Gastrocnemius medialis (tissue), 4 donors: ENCODE measurements around the gene LRRC8D. TPM values are rescaled to one million over a fixed set of nuclear protein-coding genes. Genes with fewer than 3 reads are reported as not detected.

ENCODE experiments used
- ATAC-seq, 2 donors: fragments of 150-250 bp; one replicate each; pipeline ENCODE4 v1.9.1; 2016
- DNase-seq, 2 donors: peaks; one replicate each; pipeline ENCODE4 v3.0.0-alpha.2; 2019
- H3K27ac ChIP-seq, 4 donors: fragments of 200-600 bp; sonication (generic); 1 replicate in 1 of 4; 2 replicates in 3 of 4; pipeline ENCODE4 v1.5.1; 2016 to 2018; ENCODE audit warnings: mild to moderate bottlenecking in 2 of 4, moderate library complexity in 1 of 4
- H3K27me3 ChIP-seq, 3 donors: fragments of 200-600 bp; sonication (generic) in 2 of 3; 1 replicate in 1 of 3; 2 replicates in 2 of 3; pipeline versions ENCODE4 v1.5.1 to v1.6.0; 2016 to 2019; ENCODE audit warnings: mild to moderate bottlenecking in 1 of 3, moderate library complexity in 1 of 3
- H3K36me3 ChIP-seq, 2 donors: fragments of 200-600 bp; sonication (generic) in 1 of 2; one replicate each; pipeline ENCODE4 v1.5.1; 2017 to 2018
- H3K4me1 ChIP-seq, 2 donors: fragments of 200-600 bp; sonication (generic) in 1 of 2; one replicate each; pipeline ENCODE4 v1.5.1; 2016 to 2017; ENCODE audit warnings: mild to moderate bottlenecking in 2 of 2
- H3K4me3 ChIP-seq, 4 donors: fragments of 200-600 bp; sonication (generic) in 3 of 4; 1 replicate in 1 of 4; 2 replicates in 3 of 4; pipeline ENCODE4 v1.5.1; 2016 to 2019; ENCODE audit warnings: mild to moderate bottlenecking in 2 of 4
- H3K9me3 ChIP-seq, 3 donors: fragments of 200-600 bp; sonication (generic) in 2 of 3; 1 replicate in 1 of 3; 2 replicates in 2 of 3; pipeline ENCODE4 v1.5.1; 2016 to 2019
- POLR2A ChIP-seq, 2 donors: fragments of 450-650 bp; IDR thresholded peaks; one replicate each; pipeline ENCODE4 v1.6.1; 2017; ENCODE audit warnings: antibody characterized with exemption in 2 of 2, mild to moderate bottlenecking in 2 of 2, moderate library complexity in 2 of 2
- in situ Hi-C, 4 donors: fragments of 200-750 bp; cut with MboI; loops; one replicate each; pipeline versions ENCODE4 v1.15.0 to v1.8.0; 2017; ENCODE audit warnings: low sequenced_read_pairs in 4 of 4
- intact Hi-C: fragments of 100-400 bp; cut with DNase I; formaldehyde crosslinking; loops from one replicate; pipeline ENCODE4 v1.15.1; 2023; ENCODE audit warnings: low total_unique reads
- total RNA-seq, 4 donors: library from RNA; depleted of rRNA; stranded (reverse); fragments of >200 nt; gene quantifications; one replicate each; pipeline versions ENCODE4 v1.1.0 to v1.2.3, GENCODE V29; 2016
- TF ChIP-seq, protein P1 (sequence below), 5 experiments: fragments of 450-650 bp in 3 of 5; fragments of 200-600 bp in 2 of 5; sonication (generic) in 2 of 5; IDR thresholded peaks in 4 of 5; conservative IDR thresholded peaks in 1 of 5; 1 replicate in 4 of 5; 2 replicates in 1 of 5; pipeline ENCODE4 v1.5.1; 2016 to 2019; ENCODE audit warnings: antibody characterized with exemption in 5 of 5, mild to moderate bottlenecking in 3 of 5, moderate library complexity in 3 of 5

LRRC8D gene
- total RNA-seq, 4 donors from 2014 or later, result 3.0 to 15.0 (median 9.2) TPM

DNA sequence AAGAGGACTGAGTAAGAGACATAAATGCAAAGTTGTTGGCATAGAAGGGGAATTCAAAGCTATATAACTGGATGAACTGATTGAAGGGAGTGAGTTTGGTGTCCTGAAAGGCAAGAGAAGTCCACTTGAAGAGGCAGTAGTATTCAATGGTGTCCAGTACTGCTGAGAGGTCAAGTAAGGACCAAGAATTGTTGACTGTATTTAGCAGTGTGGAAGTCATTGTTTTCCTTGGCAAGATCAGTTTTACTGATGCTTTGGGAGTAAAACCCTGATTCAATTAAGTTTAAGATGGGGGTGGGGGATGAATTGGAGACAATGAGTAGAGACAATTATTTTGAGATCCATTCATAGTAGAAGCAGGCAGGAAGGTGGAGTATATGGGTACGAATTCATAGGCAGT is 5.8 kb upstream of the LRRC8D start:
- intact Hi-C loops, result no loop called here
- in situ Hi-C loops, result no loop called here

DNA sequence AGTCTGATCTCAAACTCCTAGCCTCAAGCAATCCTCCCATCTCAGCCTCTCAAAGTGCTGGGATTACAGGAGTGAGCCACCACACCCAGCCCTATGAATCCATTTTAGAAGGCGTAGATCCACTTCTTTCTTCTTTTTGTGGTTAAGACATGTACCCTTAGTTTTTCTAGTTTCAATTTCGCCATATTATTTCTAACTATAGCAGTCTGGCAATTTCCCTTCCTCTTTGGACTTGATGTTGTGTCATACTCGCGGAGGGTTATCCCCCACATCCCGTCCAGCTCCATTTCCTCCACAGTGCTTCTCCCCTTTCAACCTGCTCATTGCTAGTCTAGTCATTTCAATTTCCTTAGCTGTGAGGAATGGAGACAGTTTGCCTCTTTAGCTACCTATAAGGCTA is 5.2 kb upstream of the LRRC8D start:
- H3K4me3 ChIP-seq, result no peak overlapping the region
- H3K9me3 ChIP-seq, result no peaks in the 10 kb centered on the region
- no peaks in the 10 kb centered on the region for H3K36me3 ChIP-seq
- H3K27ac ChIP-seq, result no peak overlapping the region
- no peak for TF ChIP-seq POLR2A (IDR thresholded peaks at IDR 0.05)
- TF ChIP-seq, protein P1, sequence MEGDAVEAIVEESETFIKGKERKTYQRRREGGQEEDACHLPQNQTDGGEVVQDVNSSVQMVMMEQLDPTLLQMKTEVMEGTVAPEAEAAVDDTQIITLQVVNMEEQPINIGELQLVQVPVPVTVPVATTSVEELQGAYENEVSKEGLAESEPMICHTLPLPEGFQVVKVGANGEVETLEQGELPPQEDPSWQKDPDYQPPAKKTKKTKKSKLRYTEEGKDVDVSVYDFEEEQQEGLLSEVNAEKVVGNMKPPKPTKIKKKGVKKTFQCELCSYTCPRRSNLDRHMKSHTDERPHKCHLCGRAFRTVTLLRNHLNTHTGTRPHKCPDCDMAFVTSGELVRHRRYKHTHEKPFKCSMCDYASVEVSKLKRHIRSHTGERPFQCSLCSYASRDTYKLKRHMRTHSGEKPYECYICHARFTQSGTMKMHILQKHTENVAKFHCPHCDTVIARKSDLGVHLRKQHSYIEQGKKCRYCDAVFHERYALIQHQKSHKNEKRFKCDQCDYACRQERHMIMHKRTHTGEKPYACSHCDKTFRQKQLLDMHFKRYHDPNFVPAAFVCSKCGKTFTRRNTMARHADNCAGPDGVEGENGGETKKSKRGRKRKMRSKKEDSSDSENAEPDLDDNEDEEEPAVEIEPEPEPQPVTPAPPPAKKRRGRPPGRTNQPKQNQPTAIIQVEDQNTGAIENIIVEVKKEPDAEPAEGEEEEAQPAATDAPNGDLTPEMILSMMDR (IDR thresholded peaks at IDR 0.05 in 4 of 5, conservative IDR thresholded peaks at IDR 0.05 in 1 of 5), result no peak
- in situ Hi-C loops, result no loop called here
- DNase-seq (peak; percentile 9 to 21), ATAC-seq (no peak)
- peaks cover 0 to 4% of the 10 kb centered on the region in 2 donors for H3K4me1 ChIP-seq
- H3K27me3 ChIP-seq, result no peaks in the 10 kb centered on the region
- intact Hi-C loops, result no loop called here

More for the DNA sequence above, 5.8 kb upstream of the LRRC8D start:
- DNase-seq (no peak), ATAC-seq (no peak)
- H3K9me3 ChIP-seq, result no peaks in the 10 kb centered on the region
- H3K27ac ChIP-seq, result no peak overlapping the region
- H3K4me1 ChIP-seq, result peaks cover 0 to under 1% of the 10 kb centered on the region in 2 donors
- H3K27me3 ChIP-seq, result no peaks in the 10 kb centered on the region
- TF ChIP-seq, protein P1 (IDR thresholded peaks at IDR 0.05 in 4 of 5, conservative IDR thresholded peaks at IDR 0.05 in 1 of 5), result no peak
- no peak for TF ChIP-seq POLR2A (IDR thresholded peaks at IDR 0.05)
- H3K4me3 ChIP-seq, result no peak overlapping the region
- H3K36me3 ChIP-seq, result no peaks in the 10 kb centered on the region

DNA sequence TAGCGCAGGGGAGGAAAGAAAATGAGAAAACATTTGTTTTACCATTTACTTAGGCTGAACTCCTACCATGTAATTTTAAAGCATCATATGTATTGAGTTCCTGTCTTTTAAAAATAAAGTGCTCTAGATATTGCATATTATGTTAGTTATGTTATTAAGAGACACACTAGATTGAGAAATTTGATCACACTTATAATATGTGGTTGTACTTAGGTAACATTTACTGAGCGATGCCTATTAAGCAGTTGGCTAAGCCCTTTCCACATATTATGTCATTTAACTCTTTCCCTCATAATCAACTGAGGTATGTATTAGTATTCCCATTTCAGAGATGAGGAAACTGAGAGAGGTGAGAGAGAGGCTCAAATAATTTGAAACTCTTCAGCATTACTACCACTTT is 4.5 kb upstream of the LRRC8D start:
- TF ChIP-seq, protein P1 (IDR thresholded peaks at IDR 0.05 in 4 of 5, conservative IDR thresholded peaks at IDR 0.05 in 1 of 5), result no peak
- TF ChIP-seq POLR2A (IDR thresholded peaks at IDR 0.05), result no peak
- peaks cover 0 to 4% of the 10 kb centered on the region in 2 donors for H3K4me1 ChIP-seq
- in situ Hi-C loops (no loop called here), intact Hi-C loops (no loop called here)
- H3K4me3 ChIP-seq, result no peak overlapping the region
- H3K36me3 ChIP-seq, result no peaks in the 10 kb centered on the region
- H3K9me3 ChIP-seq, result no peaks in the 10 kb centered on the region
- no peak overlapping the region for H3K27ac ChIP-seq
- H3K27me3 ChIP-seq, result no peaks in the 10 kb centered on the region
- DNase-seq, result no peak
- ATAC-seq, result no peak

DNA sequence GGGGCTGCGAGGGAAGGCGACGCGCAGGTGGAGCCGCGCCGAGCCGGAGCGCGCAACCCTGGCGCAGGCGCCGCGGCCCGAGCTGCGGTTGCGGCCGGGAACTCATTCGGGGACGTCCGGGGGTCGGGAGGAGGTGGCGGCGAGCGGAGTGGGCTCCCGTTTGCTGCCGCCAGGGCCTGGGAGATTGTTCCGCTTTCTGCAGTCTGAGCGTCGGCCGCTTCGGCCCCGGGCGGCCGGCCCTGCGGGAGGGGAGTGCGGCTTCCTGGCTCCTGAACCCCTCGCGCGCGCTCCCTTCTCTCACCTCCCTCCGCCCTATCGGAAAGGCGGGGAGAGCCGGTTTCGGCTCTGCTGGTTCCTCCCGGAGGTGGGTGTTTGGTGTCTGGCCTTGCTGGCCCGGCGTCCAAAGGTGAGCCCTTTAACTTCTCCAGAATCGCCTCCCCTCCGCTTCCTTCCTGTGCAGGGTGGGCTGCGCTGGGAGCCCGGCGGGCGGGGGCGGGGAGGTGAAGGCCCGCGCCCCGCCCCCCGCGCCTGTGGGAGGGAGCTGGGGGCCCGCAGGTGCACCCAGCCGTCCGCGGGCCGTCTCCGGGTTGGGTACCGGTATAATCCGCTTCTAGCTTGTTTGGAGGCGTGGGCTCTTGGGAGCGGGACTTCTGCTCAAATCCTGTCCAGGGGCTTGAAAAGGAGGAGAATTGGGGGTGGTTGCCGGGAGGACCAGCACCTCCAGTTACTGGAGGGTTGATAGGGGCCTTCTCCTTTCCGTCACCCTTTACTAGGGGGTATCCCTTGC is 683 bp downstream of the LRRC8D start:
- intact Hi-C loops, result loop anchor here (5.0 kb wide), 2 partner anchors 96 to 171 kb away; no protein-coding TSS in a partner anchor
- Histone ChIP-seq H3K27me3 (no peaks in the 10 kb centered on the region), H3K9me3 (no peaks in the 10 kb centered on the region), H3K36me3 (no peaks in the 10 kb centered on the region), H3K27ac (peak overlapping the region; percentile 77 to 88 (median 78)), H3K4me3 (peak overlapping the region; percentile 83 to 88 (median 86)), H3K4me1 (peaks cover 20 to 37% of the 10 kb centered on the region in 2 donors)
- no peak for TF ChIP-seq POLR2A (IDR thresholded peaks at IDR 0.05)
- TF ChIP-seq, protein P1 (IDR thresholded peaks at IDR 0.05 in 4 of 5, conservative IDR thresholded peaks at IDR 0.05 in 1 of 5), result peak in 2 of 5 experiments; percentile 8 to 12
- ATAC-seq (peak; percentile 46 to 53), DNase-seq (peak in 1 of 2 donors; percentile 16)
- in situ Hi-C loops, result no loop called here
